Endothelial cell of umbilical vein (primary cell): ENCODE results near the gene ZNF23. TPM values are rescaled to one million over a fixed set of nuclear protein-coding genes. Genes with fewer than 3 reads are reported as not detected.
A peak's percentile ranks its signal among the peaks of the same experiment; 100 is the strongest.

Source experiments
- BruUV-seq: library from RNA; stranded (reverse); fragments of 400-500 nt; replicated peaks from 2 replicates; lab custom pipeline; 2021; lab: Mats Ljungman, UMichigan
- CTCF ChIA-PET: fragments of 300-600, 350-600 bp; sonication (Branson Sonifier 250); formaldehyde crosslinking; loops from one replicate; lab custom pipeline; 2021; ENCODE audit warnings: antibody characterized with exemption, inconsistent platforms; lab: Charles Lee
- POLR2A ChIA-PET: fragments of 300-600, 350-600 bp; sonication (Branson Sonifier 250); formaldehyde crosslinking; loops from one replicate; lab custom pipeline; 2021; ENCODE audit warnings: antibody characterized with exemption, inconsistent platforms; lab: Charles Lee
- DNase-seq: peaks from one replicate; pipeline ENCODE4 v3.0.0-alpha.2; 2011; ENCODE audit warnings: low read depth, low spot score
- FAIRE-seq: peaks from 2 replicates; lab custom pipeline; 2011; peaks lifted over from hg19 to GRCh38; lab: Jason Lieb, UNC
- H2AFZ ChIP-seq: 2 replicates; pipeline ENCODE4 v1.6.0; 2012; ENCODE audit warnings: low read depth, low read length, control low read depth, inconsistent platforms
- H3K27ac ChIP-seq: 2 replicates; pipeline ENCODE4 v1.5.1; 2011; ENCODE audit warnings: low read depth, mild to moderate bottlenecking, control low read depth, low read length, moderate library complexity; ENCODE audit not compliant: insufficient read depth
- H3K27me3 ChIP-seq, 2 experiments: 2 replicates each; pipeline versions ENCODE4 v1.6.0 to v1.6.1; 2011; ENCODE audit warnings: low read length in 2 of 2, mixed read lengths in 1 of 2; ENCODE audit not compliant: control insufficient read depth in 2 of 2, insufficient read depth in 2 of 2
- H3K36me3 ChIP-seq, 2 experiments: 2 replicates in 1 of 2; 3 replicates in 1 of 2; pipeline ENCODE4 v1.5.1; 2011; ENCODE audit warnings: low read length in 2 of 2, mild to moderate bottlenecking in 1 of 2, moderate library complexity in 1 of 2; ENCODE audit not compliant: control insufficient read depth in 2 of 2, insufficient read depth in 2 of 2; ENCODE audit errors: extremely low read depth in 1 of 2
- H3K4me1 ChIP-seq: 3 replicates; pipeline ENCODE4 v1.5.1; 2011; ENCODE audit warnings: mild to moderate bottlenecking, low read length; ENCODE audit not compliant: control insufficient read depth, insufficient read depth; ENCODE audit errors: extremely low read depth
- H3K4me2 ChIP-seq: 2 replicates; pipeline ENCODE4 v1.6.1; 2011; ENCODE audit warnings: low read length, control low read depth, mixed read lengths; ENCODE audit not compliant: insufficient read depth
- H3K4me3 ChIP-seq, 3 experiments: fragments of 200-600 bp in 1 of 3; sonication (generic), shearing (Covaris generic) in 1 of 3; replicated peaks in 1 of 3; 2 replicates each; pipeline ENCODE4 v1.5.1; 2011 to 2016; ENCODE audit warnings: control low read depth in 3 of 3, low read length in 3 of 3, mild to moderate bottlenecking in 2 of 3, inconsistent platforms in 1 of 3, low read depth in 1 of 3, moderate library complexity in 1 of 3; ENCODE audit not compliant: insufficient read depth in 1 of 3
- H3K79me2 ChIP-seq: 2 replicates; pipeline ENCODE4 v1.6.0; 2012; ENCODE audit warnings: low read length, inconsistent platforms; ENCODE audit not compliant: control insufficient read depth, insufficient read depth
- H3K9ac ChIP-seq: replicated peaks from 2 replicates; pipeline ENCODE3; 2011; ENCODE audit warnings: low read length, control low read depth; ENCODE audit not compliant: insufficient read depth; ENCODE audit errors: extremely low read depth
- H3K9me1 ChIP-seq: replicated peaks from 3 replicates; pipeline ENCODE4 v1.6.0; 2011; ENCODE audit warnings: mild to moderate bottlenecking, low read length; ENCODE audit not compliant: control insufficient read depth, insufficient read depth; ENCODE audit errors: extremely low read depth
- H3K9me3 ChIP-seq: replicated peaks from 2 replicates; pipeline ENCODE4 v1.5.1; 2012; ENCODE audit warnings: low read length, inconsistent platforms; ENCODE audit not compliant: control insufficient read depth, insufficient read depth
- H4K20me1 ChIP-seq: replicated peaks from 2 replicates; pipeline ENCODE3; 2011; ENCODE audit warnings: mild to moderate bottlenecking, low read length; ENCODE audit not compliant: control insufficient read depth, insufficient read depth; ENCODE audit errors: extremely low read depth
- EZH2 ChIP-seq: IDR thresholded peaks from 2 replicates; pipeline ENCODE4 v1.6.1; 2012; ENCODE audit warnings: borderline replicate concordance, low read depth, mild to moderate bottlenecking, moderate library complexity, low read length, inconsistent platforms; ENCODE audit not compliant: severe bottlenecking
- FOS ChIP-seq: IDR thresholded peaks from 2 replicates; pipeline ENCODE4 v1.6.1; 2011; ENCODE audit warnings: mild to moderate bottlenecking, low read length, moderate library complexity, borderline replicate concordance; ENCODE audit not compliant: insufficient read depth
- GATA2 ChIP-seq: IDR thresholded peaks from 2 replicates; pipeline ENCODE4 v1.7.0; 2011; ENCODE audit warnings: low read depth, mild to moderate bottlenecking, moderate library complexity, mixed read lengths, low read length; ENCODE audit not compliant: insufficient read length, insufficient read depth
- JUN ChIP-seq: IDR thresholded peaks from 2 replicates; pipeline ENCODE4 v1.6.1; 2011; ENCODE audit warnings: borderline replicate concordance, low read depth; ENCODE audit not compliant: insufficient read length, insufficient read depth
- MYC ChIP-seq: IDR thresholded peaks from one replicate; pipeline ENCODE4 v1.6.1; 2011; ENCODE audit warnings: mild to moderate bottlenecking, low read depth, low read length
- POLR2A ChIP-seq: IDR thresholded peaks from 2 replicates; pipeline ENCODE4 v1.6.1; 2012; ENCODE audit warnings: low read depth, mild to moderate bottlenecking, control low read depth, low read length
- POLR2AphosphoS5 ChIP-seq: IDR thresholded peaks from 2 replicates; pipeline ENCODE4 v1.6.1; 2012; ENCODE audit warnings: low read depth, mild to moderate bottlenecking, control low read depth, low read length, moderate library complexity; ENCODE audit not compliant: insufficient read depth
- dilution Hi-C: fragments of 300-500 bp; cut with MboI; formaldehyde crosslinking; loops from one replicate; pipeline ENCODE4 v1.15.0; 2019; ENCODE audit warnings: low sequenced_read_pairs; ENCODE audit not compliant: extremely low pct_ligation_motif_present
- intact Hi-C: fragments of 100-400 bp; cut with micrococcal nuclease; formaldehyde crosslinking; loops from one replicate; pipeline ENCODE4 v1.10.0; 2022
- polyA plus RNA-seq, 4 experiments: library from polyadenylated mRNA; depleted of rRNA in 3 of 4; stranded (reverse) in 3 of 4; unstranded in 1 of 4; fragments of >200 nt; gene quantifications; 2 replicates each; pipeline versions ENCODE4 v1.2.1 to v1.2.3, GENCODE V29; 2011 to 2012; ENCODE audit warnings: missing spikeins in 1 of 4
- total RNA-seq: library from RNA; stranded (reverse); gene quantifications from 2 replicates; pipeline ENCODE4 v1.2.3, GENCODE V29; 2021
- TF ChIP-seq, protein P1 (sequence below): IDR thresholded peaks from 2 replicates; pipeline ENCODE4 v1.6.1; 2011; ENCODE audit not compliant: insufficient read depth, insufficient read length
- TF ChIP-seq, protein P2 (sequence below), 2 donors: IDR thresholded peaks; 1 replicate in 1 of 2; 2 replicates in 1 of 2; pipeline ENCODE4 v1.5.1; 2011; ENCODE audit warnings: low read length in 2 of 2, mild to moderate bottlenecking in 2 of 2, moderate library complexity in 2 of 2, control low read depth in 1 of 2, inconsistent platforms in 1 of 2, low read depth in 1 of 2; ENCODE audit not compliant: insufficient read depth in 1 of 2; ENCODE audit errors: extremely low read depth in 1 of 2

ZNF23 gene
- total and polyA plus RNA-seq, 2 donors (not counting 3 experiments of a cell fraction or from before 2014, with no cell fraction given) = 2.1 to 6.4 TPM

DNA sequence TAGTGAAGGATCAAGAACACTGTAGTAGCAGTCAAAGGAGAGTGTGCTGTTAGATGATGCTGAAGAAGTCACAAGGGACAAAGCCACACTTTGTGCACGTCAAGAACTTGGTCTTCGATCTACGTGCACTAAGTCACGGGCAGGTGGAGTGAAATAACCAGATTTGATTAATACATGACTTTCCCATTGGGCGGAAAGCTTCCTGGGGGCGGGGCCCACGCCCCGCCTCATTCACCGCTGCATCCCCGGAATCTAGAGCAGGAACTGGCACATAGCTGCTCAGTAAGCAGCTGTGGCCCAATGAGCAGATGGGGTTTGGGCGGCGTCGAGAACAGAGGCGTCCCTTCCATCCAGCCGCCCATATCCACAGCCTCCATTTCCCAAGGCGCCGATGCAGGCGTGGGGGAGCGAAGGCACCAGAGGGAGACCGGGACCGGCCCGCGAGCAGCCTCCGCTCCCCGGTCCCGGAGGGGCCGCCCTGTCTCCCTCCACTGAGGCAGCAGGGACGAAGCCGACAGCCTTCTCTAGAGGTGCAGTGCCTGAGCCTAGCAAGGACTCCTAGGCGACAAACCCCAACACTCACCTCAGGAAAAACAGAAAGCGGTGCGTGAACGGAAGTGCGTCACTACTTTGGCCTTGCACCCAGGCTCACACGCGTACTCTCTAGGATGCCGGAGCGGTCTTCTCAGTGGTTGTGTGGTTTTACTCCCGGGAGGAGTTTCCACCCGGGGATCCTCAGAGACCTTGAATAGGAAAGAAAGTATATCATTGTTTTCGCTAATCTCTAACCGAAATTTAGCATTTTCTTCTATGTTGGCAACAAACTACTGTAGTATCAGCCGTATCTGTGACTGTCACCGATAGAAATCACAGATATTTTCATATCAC lies 22.2 kb upstream of the ZNF23 start:
- TSS peak; percentile 83 for BruUV-seq
- dilution Hi-C loops = no loop called here
- Histone ChIP-seq H3K27me3 (no peaks in the 10 kb centered on the region), H3K4me3 (peak overlapping the region; percentile 16 to 80 (median 67)), H3K36me3 (no peaks in the 10 kb centered on the region), H3K9me1 (no peaks in the 10 kb centered on the region), H3K4me1 (peaks cover 4% of the 10 kb centered on the region), H3K79me2 (no peaks in the 10 kb centered on the region), H3K4me2 (peak overlapping the region; percentile 93), H2AFZ (peak overlapping the region; percentile 94), H3K9ac (peak overlapping the region; percentile 90), H3K27ac (peak overlapping the region; percentile 76), H4K20me1 (no peaks in the 10 kb centered on the region), H3K9me3 (no peaks in the 10 kb centered on the region)
- DNase-seq = peak; percentile 88
- peak; percentile 100 for FAIRE-seq
- ChIA-PET CTCF (interaction anchor here (1.1 to 1.4 kb wide), 4 partner anchors 15 to 72 kb away, joined by 4 to 7 read pairs (median 6); partner anchors contain the start of gene ZNF23), POLR2A (interaction anchor here (0.6 to 1.4 kb wide), 3 partner anchors 22 to 151 kb away, joined by 4 to 8 read pairs (median 5); partner anchors contain the start of gene ZNF23)
- TF ChIP-seq FOS (no peak), POLR2A (peak; percentile 70), POLR2AphosphoS5 (peak; percentile 61)
- intact Hi-C loops = loop anchor here (1.0 to 5.0 kb wide), 2 partner anchors 22 to 128 kb away; partner anchors contain the start of gene ZNF23

DNA sequence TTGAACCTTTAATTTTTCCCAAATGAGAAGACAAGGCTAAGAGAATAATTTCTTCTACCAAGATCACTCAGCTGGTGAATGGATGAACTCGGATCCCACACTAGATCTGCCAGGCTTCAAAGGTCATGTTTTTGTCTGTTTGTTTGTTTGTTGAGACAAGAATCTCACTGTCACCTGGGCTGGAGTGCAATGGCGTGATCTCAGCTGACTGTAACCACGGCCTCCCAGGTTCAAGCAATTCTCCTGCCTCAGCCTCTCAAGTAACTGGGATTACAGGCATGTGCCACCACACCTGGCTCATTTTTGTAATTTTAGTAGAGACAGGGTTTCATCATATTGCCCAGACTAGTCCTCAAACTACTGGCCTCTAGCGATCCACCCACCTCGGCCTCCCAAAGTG lies 20.5 kb upstream of the ZNF23 start:
- TF ChIP-seq, protein P1, sequence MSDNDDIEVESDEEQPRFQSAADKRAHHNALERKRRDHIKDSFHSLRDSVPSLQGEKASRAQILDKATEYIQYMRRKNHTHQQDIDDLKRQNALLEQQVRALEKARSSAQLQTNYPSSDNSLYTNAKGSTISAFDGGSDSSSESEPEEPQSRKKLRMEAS = no peak
- TF ChIP-seq JUN (no peak), MYC (no peak), EZH2 (no peak), GATA2 (no peak), FOS (no peak), POLR2AphosphoS5 (no peak), POLR2A (no peak)
- TF ChIP-seq, protein P2, sequence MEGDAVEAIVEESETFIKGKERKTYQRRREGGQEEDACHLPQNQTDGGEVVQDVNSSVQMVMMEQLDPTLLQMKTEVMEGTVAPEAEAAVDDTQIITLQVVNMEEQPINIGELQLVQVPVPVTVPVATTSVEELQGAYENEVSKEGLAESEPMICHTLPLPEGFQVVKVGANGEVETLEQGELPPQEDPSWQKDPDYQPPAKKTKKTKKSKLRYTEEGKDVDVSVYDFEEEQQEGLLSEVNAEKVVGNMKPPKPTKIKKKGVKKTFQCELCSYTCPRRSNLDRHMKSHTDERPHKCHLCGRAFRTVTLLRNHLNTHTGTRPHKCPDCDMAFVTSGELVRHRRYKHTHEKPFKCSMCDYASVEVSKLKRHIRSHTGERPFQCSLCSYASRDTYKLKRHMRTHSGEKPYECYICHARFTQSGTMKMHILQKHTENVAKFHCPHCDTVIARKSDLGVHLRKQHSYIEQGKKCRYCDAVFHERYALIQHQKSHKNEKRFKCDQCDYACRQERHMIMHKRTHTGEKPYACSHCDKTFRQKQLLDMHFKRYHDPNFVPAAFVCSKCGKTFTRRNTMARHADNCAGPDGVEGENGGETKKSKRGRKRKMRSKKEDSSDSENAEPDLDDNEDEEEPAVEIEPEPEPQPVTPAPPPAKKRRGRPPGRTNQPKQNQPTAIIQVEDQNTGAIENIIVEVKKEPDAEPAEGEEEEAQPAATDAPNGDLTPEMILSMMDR (IDR thresholded peaks at IDR 0.05; ENCODE audit: extremely low read depth in 1 of 2, insufficient read depth in 1 of 2, low read depth in 1 of 2, low read length in 2 of 2) = no peak
- BruUV-seq = no TSS peak

More for the DNA sequence above, 20.5 kb upstream of the ZNF23 start:
- no peak overlapping the region for H3K27ac ChIP-seq
- DNase-seq (no peak), FAIRE-seq (no peak)
- H3K9me1 ChIP-seq = no peaks in the 10 kb centered on the region
- no peaks in the 10 kb centered on the region for H4K20me1 ChIP-seq
- H3K9me3 ChIP-seq = no peaks in the 10 kb centered on the region
- no peak overlapping the region for H3K4me2 ChIP-seq
- H3K27me3 ChIP-seq = no peaks in the 10 kb centered on the region
- H3K4me1 ChIP-seq = peaks cover 4% of the 10 kb centered on the region
- no peaks in the 10 kb centered on the region for H3K36me3 ChIP-seq
- H3K79me2 ChIP-seq = no peaks in the 10 kb centered on the region
- dilution Hi-C loops = no loop called here
- H3K9ac ChIP-seq = no peak overlapping the region
- H3K4me3 ChIP-seq = no peak overlapping the region
- no peak overlapping the region for H2AFZ ChIP-seq
- ChIA-PET CTCF (no interaction called here), POLR2A (no interaction called here)
- intact Hi-C loops = loop anchor here (5.0 kb wide), 1 partner anchor 130 kb away; no protein-coding TSS in a partner anchor
